HEK293 (cell line): ENCODE data around the gene PDHB.

Experiments used
- HOXD13 ChIP-seq: sonication (generic); formaldehyde crosslinking; IDR thresholded peaks from 2 replicates; pipeline ENCODE4 v1.8.0; 2022; ENCODE audit warnings: missing genetic modification reagents, borderline replicate concordance
- SP7 ChIP-seq: fragments of 450-650 bp; formaldehyde crosslinking; IDR thresholded peaks from 2 replicates; pipeline ENCODE4 v1.5.1; 2016; ENCODE audit warnings: missing biosample characterization, missing genetic modification characterization
- ZIC2 ChIP-seq: fragments of 450-650 bp; formaldehyde crosslinking; IDR thresholded peaks from 2 replicates; pipeline ENCODE4 v1.5.1; 2016; ENCODE audit warnings: missing biosample characterization, missing genetic modification characterization
- ZNF394 ChIP-seq: fragments of 450-650 bp; formaldehyde crosslinking; IDR thresholded peaks from 2 replicates; pipeline ENCODE4 v1.5.1; 2016; ENCODE audit warnings: missing biosample characterization, missing genetic modification characterization, mild to moderate bottlenecking, moderate library complexity, borderline replicate concordance
- ZNF792 ChIP-seq: fragments of 450-650 bp; formaldehyde crosslinking; IDR thresholded peaks from 2 replicates; pipeline ENCODE4 v1.5.1; 2016; ENCODE audit warnings: missing biosample characterization, missing genetic modification characterization
- TF ChIP-seq, protein P1 (sequence below): fragments of 450-650 bp; formaldehyde crosslinking; IDR thresholded peaks from 2 replicates; pipeline ENCODE4 v1.5.1; 2016; ENCODE audit warnings: missing biosample characterization, missing genetic modification characterization
- TF ChIP-seq, protein P2 (sequence below): IDR thresholded peaks from 2 replicates; pipeline ENCODE4 v1.6.1; 2011; ENCODE audit warnings: mild to moderate bottlenecking, low read depth, low read length, borderline replicate concordance
- TF ChIP-seq, protein P3 (sequence below): fragments of 450-650 bp; formaldehyde crosslinking; IDR thresholded peaks from 2 replicates; pipeline ENCODE4 v1.5.1; 2016; ENCODE audit warnings: missing biosample characterization, missing genetic modification characterization

- TF ChIP-seq, protein P1, sequence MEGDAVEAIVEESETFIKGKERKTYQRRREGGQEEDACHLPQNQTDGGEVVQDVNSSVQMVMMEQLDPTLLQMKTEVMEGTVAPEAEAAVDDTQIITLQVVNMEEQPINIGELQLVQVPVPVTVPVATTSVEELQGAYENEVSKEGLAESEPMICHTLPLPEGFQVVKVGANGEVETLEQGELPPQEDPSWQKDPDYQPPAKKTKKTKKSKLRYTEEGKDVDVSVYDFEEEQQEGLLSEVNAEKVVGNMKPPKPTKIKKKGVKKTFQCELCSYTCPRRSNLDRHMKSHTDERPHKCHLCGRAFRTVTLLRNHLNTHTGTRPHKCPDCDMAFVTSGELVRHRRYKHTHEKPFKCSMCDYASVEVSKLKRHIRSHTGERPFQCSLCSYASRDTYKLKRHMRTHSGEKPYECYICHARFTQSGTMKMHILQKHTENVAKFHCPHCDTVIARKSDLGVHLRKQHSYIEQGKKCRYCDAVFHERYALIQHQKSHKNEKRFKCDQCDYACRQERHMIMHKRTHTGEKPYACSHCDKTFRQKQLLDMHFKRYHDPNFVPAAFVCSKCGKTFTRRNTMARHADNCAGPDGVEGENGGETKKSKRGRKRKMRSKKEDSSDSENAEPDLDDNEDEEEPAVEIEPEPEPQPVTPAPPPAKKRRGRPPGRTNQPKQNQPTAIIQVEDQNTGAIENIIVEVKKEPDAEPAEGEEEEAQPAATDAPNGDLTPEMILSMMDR (tag by site-specific recombination), result no peak
- TF ChIP-seq ZNF394 (tag by site-specific recombination) (no peak), ZNF792 (tag by site-specific recombination) (no peak), HOXD13 (CRISPR knock-in tag) (no peak), ZIC2 (tag by site-specific recombination) (no peak), SP7 (no peak)
- TF ChIP-seq, protein P2, sequence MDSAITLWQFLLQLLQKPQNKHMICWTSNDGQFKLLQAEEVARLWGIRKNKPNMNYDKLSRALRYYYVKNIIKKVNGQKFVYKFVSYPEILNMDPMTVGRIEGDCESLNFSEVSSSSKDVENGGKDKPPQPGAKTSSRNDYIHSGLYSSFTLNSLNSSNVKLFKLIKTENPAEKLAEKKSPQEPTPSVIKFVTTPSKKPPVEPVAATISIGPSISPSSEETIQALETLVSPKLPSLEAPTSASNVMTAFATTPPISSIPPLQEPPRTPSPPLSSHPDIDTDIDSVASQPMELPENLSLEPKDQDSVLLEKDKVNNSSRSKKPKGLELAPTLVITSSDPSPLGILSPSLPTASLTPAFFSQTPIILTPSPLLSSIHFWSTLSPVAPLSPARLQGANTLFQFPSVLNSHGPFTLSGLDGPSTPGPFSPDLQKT, result no peak
- TF ChIP-seq, protein P3, sequence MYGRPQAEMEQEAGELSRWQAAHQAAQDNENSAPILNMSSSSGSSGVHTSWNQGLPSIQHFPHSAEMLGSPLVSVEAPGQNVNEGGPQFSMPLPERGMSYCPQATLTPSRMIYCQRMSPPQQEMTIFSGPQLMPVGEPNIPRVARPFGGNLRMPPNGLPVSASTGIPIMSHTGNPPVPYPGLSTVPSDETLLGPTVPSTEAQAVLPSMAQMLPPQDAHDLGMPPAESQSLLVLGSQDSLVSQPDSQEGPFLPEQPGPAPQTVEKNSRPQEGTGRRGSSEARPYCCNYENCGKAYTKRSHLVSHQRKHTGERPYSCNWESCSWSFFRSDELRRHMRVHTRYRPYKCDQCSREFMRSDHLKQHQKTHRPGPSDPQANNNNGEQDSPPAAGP, result no peak
Observed at GRCh38 chr3:58379351-58380073, 54.1 kb downstream of the PDHB start.
